Measurements from ENCODE around the gene SETD3.
"Not testable (repeated sequence)": the region's sequence is repeated elsewhere in the genome, so short reads cannot be mapped to it uniquely, and the experiment has no call there.

SETD3 gene

GRCh38 chr14:99354166-99354875 is 126.3 kb downstream of the SETD3 start:
- DNase-seq, result no peak

GRCh38 chr14:99352688-99353280 is 127.9 kb downstream of the SETD3 start:
- DNase-seq, result no peak

- DNase-seq, result no peak
Observed at GRCh38 chr14:99351166-99352007, 129.3 kb downstream of the SETD3 start.

GRCh38 chr14:99350751-99351150 is 129.9 kb downstream of the SETD3 start:
- no peak for DNase-seq

- DNase-seq, result no peak
Observed at GRCh38 chr14:99349721-99350495, 130.8 kb downstream of the SETD3 start.

GRCh38 chr14:99348816-99349614 is 131.6 kb downstream of the SETD3 start:
- no peak for DNase-seq

GRCh38 chr14:99348231-99348630 is 132.4 kb downstream of the SETD3 start:
- not testable (repeated sequence) for DNase-seq

All from hippocampal formation (tissue), 2 donors.